ENCODE measurements around the gene FGF12.
"Not testable (repeated sequence)": the region's sequence is repeated elsewhere in the genome, so short reads cannot be mapped to it uniquely, and the experiment has no call there.

FGF12 gene

GRCh38 chr3:192747145-192747544, 19.8 kb upstream of the FGF12 start:
- TF ChIP-seq CTCF (IDR thresholded peaks at IDR 0.05), result no peak
- H3K4me3 ChIP-seq, result no peak overlapping the region
- DNase-seq (ENCODE audit: low spot score), result no peak
- H3K27ac ChIP-seq, result no peak overlapping the region

GRCh38 chr3:192745150-192745549, 17.8 kb upstream of the FGF12 start:
- DNase-seq (ENCODE audit: low spot score), result no peak
- TF ChIP-seq CTCF (IDR thresholded peaks at IDR 0.05), result no peak
- Histone ChIP-seq H3K27ac (no peak overlapping the region), H3K4me3 (no peak overlapping the region)

- not testable (repeated sequence) for DNase-seq (ENCODE audit: low spot score); H3K27ac ChIP-seq; H3K4me3 ChIP-seq
Observed at GRCh38 chr3:192744604-192745003, 17.3 kb upstream of the FGF12 start.

- TF ChIP-seq CTCF (IDR thresholded peaks at IDR 0.05), result no peak
- no peak overlapping the region for H3K4me3 ChIP-seq
- DNase-seq (ENCODE audit: low spot score), result no peak
- no peak overlapping the region for H3K27ac ChIP-seq
Observed at GRCh38 chr3:192737506-192737905, 10.2 kb upstream of the FGF12 start.

- no peak for DNase-seq (ENCODE audit: low spot score)
- H3K4me3 ChIP-seq, result no peak overlapping the region
- TF ChIP-seq CTCF (IDR thresholded peaks at IDR 0.05), result no peak
- no peak overlapping the region for H3K27ac ChIP-seq
Observed at GRCh38 chr3:192731233-192731632, 3.9 kb upstream of the FGF12 start.

- H3K4me3 ChIP-seq, result no peak overlapping the region
- no peak for TF ChIP-seq CTCF (IDR thresholded peaks at IDR 0.05)
Observed at GRCh38 chr3:192726385-192726784, 956 bp downstream of the FGF12 start.

GRCh38 chr3:192719964-192720363, 7.4 kb downstream of the FGF12 start:
- DNase-seq (ENCODE audit: low spot score), result no peak
- no peak overlapping the region for H3K27ac ChIP-seq
- TF ChIP-seq CTCF (IDR thresholded peaks at IDR 0.05), result no peak
- H3K4me3 ChIP-seq, result no peak overlapping the region

More at GRCh38 chr3:192726385-192726784, 956 bp downstream of the FGF12 start:
- no peak for DNase-seq (ENCODE audit: low spot score)
- H3K27ac ChIP-seq, result no peak overlapping the region

- no peak for DNase-seq (ENCODE audit: low spot score)
Observed at GRCh38 chr3:192718156-192718555, 9.2 kb downstream of the FGF12 start.

More at GRCh38 chr3:192718156-192718555, 9.2 kb downstream of the FGF12 start:
- no peak overlapping the region for H3K4me3 ChIP-seq
- no peak for TF ChIP-seq CTCF (IDR thresholded peaks at IDR 0.05)
- H3K27ac ChIP-seq, result no peak overlapping the region
